Activated CD8-positive, alpha-beta memory T cell treated with anti-CD3 and anti-CD28 coated beads, Interleukin-2, amount 50 U/mL, for 1 hour (primary cell): ENCODE results near the gene TRIM63.

Experiments used
- DNase-seq: peaks from one replicate; pipeline ENCODE4 v3.0.0-alpha.2; 2020; ENCODE audit errors: extremely low read depth

Gene TRIM63

DNA sequence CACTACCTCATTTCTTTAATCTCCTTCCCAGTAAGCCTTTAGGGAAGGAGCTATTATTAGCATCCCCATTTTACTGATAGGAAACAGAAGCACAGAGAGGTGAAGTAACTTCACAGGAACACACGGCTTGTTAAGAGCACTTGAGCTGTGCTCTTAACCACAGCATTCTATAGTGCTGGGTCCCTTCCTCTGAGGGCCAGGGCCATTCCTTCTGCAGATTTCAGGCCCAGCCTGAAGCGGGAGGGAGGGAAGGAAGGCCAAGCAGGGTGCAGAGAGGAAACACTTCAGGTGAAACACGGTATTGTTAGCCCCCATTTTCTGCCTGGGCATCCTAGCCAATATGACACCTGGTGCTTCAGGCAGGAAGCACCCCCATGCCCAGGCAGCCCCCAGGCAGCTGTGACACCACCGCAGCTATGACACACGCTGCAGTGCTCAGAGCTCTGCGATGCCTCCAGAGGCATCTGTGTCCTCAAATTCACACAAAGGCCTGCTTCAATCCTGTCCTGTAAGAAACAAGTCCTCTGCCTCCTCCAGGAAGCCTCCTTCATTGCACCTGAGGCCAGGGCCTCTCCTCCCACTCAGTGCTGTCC lies 50.4 kb downstream of the TRIM63 start:
- DNase-seq = no peak

DNA sequence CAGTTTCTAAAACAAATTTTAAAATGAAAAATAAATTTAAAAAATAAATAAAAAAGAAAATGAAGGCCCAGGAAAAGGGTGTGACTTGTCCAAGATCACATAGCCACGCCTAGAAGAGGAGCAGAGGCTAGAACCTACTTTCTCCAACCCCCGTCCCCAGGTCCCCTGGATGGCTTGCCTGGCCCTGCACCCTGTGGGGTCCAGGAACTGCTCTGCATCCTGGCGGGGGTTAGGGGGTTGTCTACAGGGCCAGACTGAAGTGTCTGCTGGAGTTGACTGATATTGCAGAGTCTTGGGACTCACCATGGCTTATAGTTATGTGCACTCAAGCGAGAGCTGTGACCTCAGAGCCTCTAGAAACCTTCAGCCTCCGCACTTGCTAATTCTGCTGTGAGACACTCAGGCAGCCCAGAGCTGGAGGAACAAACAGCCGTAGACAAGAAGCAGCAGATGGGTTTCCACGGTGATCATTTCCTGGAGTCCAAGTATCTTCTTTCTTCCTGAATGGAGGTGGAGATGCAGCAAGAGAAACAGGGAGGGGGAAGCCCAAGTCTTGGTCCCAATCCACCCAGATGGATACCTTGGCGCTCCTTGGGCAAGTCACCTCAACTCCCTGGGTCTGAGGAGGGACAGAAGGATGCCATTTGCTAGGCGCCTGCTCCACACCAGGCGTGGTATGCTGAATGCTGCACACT lies 51.0 kb downstream of the TRIM63 start:
- DNase-seq = no peak

DNA sequence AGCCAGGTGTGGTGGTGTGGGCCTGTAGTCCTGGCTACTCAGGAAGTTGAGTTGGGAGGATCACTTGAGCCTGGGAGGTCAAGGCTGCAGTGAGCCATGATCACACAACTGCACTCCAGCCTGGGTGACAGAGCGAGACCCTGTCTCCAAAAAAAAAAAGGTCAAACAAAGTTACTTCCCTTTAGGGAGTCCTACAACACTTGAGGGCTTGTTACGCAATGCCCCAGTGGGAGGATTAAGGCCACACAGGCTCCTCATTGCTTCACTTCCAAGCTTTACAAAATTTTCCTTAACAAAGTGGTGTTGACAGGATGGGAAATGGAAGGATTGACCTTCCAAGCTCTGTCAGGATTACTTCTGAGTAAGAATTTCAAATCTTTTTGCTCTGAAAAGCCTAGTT lies 52.1 kb downstream of the TRIM63 start:
- DNase-seq = no peak

DNA sequence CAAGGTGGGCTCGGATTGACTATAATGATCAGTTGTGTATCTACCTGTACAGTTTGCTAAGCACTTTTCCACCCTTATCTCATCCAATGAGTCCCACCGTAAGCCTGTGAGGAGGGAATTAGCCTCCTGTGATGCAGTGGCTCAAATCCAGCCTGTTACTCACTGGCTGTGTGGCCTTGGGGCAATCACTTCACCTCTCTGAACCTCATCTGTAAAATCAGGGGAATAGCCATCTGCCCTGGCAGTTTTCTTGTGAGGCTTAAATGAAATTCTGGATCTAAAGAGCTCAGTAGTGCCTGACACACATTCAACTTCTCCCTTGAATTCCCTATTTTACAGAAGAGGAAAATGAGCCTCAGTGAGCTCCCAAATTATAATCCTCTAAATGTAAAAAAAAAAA lies 53.3 kb downstream of the TRIM63 start:
- DNase-seq = no peak

DNA sequence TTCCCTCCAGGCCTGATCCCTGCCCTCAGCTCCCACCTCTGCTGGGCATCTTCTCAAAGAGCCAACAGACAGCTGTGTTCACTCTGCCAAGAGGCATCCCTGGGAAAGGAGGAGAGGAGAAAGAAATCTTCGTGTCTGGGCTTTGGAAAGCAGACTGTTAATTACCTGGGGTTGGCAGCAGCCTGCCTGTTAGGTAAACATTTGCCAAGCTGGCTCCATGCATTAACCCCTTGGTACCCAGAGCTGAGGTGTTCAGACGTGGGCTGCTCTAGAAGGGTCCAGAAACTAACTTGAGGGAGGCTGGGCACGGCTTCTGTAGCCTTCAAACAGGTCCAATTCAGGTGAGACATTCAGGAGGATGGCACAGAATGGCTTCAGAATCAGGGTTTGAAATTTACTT lies 54.6 kb downstream of the TRIM63 start:
- no peak for DNase-seq

DNA sequence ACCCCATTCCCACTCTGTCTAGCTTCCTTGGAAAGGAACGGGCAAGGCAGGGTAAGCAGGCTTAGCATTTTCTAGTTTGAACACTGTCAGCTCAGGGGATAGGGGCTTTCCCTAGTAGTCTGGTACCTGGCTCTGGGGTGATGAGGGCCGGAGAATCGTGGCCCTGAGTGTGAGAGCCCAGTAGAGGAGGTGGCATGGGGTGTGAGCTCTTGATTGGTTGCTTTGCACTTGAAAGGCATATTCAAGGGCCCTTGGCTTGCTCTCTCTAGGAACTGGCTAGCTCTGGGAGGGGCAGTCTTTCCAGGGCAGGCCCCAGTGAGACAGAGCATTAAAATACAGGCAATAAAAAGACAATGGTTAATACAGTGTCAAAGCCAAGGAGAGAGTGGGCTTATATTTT lies 56.6 kb downstream of the TRIM63 start:
- no peak for DNase-seq

DNA sequence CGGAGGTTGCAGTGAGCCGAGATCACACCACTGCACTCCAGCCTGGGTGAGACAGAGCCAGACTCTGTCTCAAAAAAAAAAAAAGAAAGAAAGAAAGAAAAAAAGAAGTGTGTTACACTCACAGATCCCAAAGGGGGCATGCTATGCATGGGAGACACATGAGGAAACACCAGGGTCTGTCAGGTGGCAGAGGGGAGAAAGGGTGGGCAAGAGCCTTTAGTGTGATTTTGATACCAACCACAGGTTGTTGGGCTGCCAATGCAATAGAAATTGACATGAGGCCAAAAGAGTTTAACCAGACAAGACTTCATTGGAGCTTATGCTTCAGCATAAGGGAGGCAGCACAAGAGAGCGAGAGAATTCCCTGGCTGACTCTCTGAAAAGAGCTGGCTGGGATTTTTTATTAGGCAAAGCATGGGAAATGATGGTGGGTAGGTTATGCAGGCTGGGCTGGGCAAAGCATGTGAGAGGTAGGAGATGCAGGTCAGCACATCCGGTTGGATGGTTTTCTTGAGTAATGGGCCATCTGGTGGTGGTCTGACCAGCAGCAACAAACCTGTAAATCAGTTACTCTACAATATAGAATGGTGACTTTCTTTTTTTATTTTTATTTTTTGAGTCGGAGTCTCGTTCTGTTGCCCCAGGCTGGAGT lies 57.5 kb downstream of the TRIM63 start:
- DNase-seq = no peak

DNA sequence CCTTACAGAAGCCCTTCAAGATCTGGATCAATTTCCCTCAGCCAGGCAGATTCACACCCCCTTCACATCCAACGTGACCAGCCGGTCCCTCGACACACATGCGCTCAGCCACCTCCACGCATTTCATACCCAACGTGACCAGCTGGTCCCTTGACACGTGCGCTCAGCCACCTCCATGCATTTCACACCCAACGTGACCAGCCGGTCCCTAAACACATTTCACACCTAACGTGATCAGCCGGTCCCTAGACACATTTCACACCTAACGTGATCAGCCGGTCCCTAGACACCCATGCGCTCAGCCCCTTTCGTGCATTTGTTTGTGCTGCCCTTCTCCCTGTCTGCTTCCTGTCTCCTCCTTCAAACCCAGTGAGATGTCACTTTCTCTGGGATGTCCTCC lies 60.7 kb downstream of the TRIM63 start:
- no peak for DNase-seq

DNA sequence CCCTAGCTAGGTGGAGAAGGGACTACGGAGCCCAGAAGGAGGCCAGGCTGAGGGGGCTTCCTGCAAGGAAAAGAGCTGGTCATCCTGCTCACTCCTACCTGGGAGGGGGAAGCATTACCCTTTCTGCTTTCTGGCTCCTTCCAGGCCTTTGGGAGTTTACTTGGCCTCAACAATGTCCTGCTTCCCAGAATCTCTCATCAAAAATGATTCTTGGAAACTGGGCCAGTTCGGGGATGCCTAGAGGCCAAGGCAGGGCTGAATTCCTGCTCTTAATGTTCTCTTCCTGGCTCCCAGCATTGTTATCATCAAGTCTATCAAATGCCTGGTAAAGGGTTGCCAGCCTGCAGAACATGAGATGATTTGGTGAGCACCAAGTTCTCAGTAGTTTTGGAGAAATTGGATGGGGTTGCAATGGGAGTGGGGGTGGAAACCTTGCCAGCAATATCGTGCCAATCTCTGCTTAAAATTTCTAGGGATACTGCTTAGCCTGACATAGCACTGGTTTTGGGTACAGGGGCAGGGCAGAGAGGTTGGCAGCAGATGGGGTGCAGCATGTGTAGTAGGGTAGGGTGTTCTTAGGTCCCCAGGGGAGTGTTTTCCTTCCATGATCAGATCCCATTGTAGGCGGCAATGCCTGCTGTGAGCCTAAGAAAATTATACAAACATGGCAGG lies 61.9 kb downstream of the TRIM63 start:
- no peak for DNase-seq

DNA sequence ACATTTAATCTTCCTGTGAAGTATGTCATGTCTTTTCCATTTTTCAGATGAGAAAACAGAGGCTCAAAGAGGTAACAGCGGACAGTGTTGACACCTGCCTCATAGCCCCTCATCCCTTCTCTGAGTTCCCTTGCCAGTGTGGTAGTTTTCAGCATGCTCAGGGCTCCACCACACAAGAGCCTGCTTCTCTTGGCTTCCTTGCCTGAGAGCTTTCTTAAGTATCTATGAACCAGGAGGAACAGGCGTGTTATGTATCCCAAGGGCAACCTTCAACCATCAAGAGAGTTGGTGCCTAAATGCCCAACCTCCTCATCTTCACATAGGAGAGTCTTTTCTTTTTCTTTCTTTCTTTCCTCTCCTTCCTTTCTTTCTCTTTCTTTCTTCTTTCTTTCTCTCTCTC lies 63.7 kb downstream of the TRIM63 start:
- no peak for DNase-seq

DNA sequence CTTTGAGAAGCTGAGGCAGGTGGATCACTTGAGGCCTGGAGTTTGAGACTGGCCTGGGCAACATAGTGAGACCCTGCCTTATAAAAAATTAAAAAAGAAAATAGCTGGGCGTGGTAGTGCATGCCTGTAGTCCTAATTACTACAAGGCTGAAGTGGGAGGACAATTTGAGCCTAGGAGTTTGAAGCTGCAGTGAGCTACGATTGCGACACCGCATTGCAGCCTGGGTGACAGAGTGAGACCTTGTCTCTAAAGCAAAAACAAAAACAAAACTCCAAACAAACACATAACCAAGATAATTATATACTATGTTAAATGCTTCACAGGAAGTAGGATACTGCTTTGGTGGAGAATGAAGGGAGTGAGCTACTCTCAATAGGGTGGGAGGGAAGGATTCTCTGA lies 64.2 kb downstream of the TRIM63 start:
- no peak for DNase-seq
